ENCODE data around the gene NPLOC4. TPM values are rescaled to one million over a fixed set of nuclear protein-coding genes. Genes with fewer than 3 reads are reported as not detected.

Gene NPLOC4
- total and polyA plus RNA-seq, 9 of the 15 experiments (the other 6 are each of a cell fraction or from before 2014, with no cell fraction given), result 1.5 to 116 (median 64.5) TPM

- 0 out of 2 replicates have a peak, but pooled peaks have one; percentile 49 for TF ChIP-seq ZBTB33 (CRISPR knock-in tag; IDR thresholded peaks at IDR 0.05)
- no peak for TF ChIP-seq GABPA (tag; conservative IDR thresholded peaks at IDR 0.05; ENCODE audit: low read depth)
- TF ChIP-seq ZC3H11A (IDR thresholded peaks at IDR 0.05; ENCODE audit: low read depth, low read length), result no peak
Measured at GRCh38 chr17:81665205-81666091, 28.5 kb upstream of the NPLOC4 start (continued).

GRCh38 chr17:81664051-81664470 is 27.1 kb upstream of the NPLOC4 start:
- H3K27me3 ChIP-seq (ENCODE audit: control insufficient read depth in 2 of 2, insufficient read depth in 2 of 2, low read length in 2 of 2), result no peaks in the 10 kb centered on the region
- no TSS peak for BruUV-seq (replicated peaks)
- CTCF ChIA-PET (ENCODE audit: low intra/inter-chr PET ratio), result no interaction called here
- H3K36me3 ChIP-seq (ENCODE audit: control insufficient read depth, insufficient read depth, low read length), result peaks cover 32% of the 10 kb centered on the region
- intact Hi-C loops (cut with micrococcal nuclease) (no loop called here), in situ Hi-C loops (cut with MboI) (no loop called here)
- no peak overlapping the region for H3K4me2 ChIP-seq (ENCODE audit: insufficient read depth, low read length)
- no peaks in the 10 kb centered on the region for H4K20me1 ChIP-seq (replicated peaks; ENCODE audit: control insufficient read depth, insufficient read depth, low read length)
- H3K9me1 ChIP-seq (ENCODE audit: control insufficient read depth, insufficient read depth, low read length), result no peaks in the 10 kb centered on the region
- FAIRE-seq (no peak), ATAC-seq (no peak), DNase-seq (ENCODE audit: extremely low read depth in 1 of 4, low spot score in 3 of 4) (peak in 1 of 4 experiments; percentile 32)
- peaks cover 49% of the 10 kb centered on the region for H3K79me2 ChIP-seq (ENCODE audit: control insufficient read depth, insufficient read depth, low read length)
- H3K9ac ChIP-seq (ENCODE audit: insufficient read depth in 1 of 2, low read depth in 2 of 2, low read length in 2 of 2), result peak overlapping the region; percentile 36 to 80; a peak in 3 of 4 replicates
- POLR2A ChIA-PET, result interaction anchor here (0.6 to 2.3 kb wide), 6 partner anchors 9 to 38 kb away, joined by 3 to 8 read pairs (median 4); partner anchors contain the start of genes NPLOC4 and TSPAN10
- no peak overlapping the region for H2AFZ ChIP-seq (ENCODE audit: low read depth, low read length)
- H3K9me3 ChIP-seq (replicated peaks; ENCODE audit: control insufficient read depth, insufficient read depth, low read depth, low read length), result no peaks in the 10 kb centered on the region
- WGBS (ENCODE audit: insufficient coverage, low coverage, missing lambda C conversion rate), result 62% methylated on average over 5 of the region's 7 CpGs
- H3K4me3 ChIP-seq, result no peak overlapping the region
- peaks cover 36 to 61% of the 10 kb centered on the region in 2 experiments for H3K4me1 ChIP-seq (replicated peaks in 1 of 2; ENCODE audit: control insufficient read depth in 2 of 2, insufficient read depth in 2 of 2, low read length in 2 of 2)
- H3K27ac ChIP-seq (ENCODE audit: extremely low read depth, low read depth, low read length), result peak overlapping the region; percentile 75
- TF ChIP-seq RFX5 (IDR thresholded peaks at IDR 0.05; ENCODE audit: low read depth, low read length), result no peak
- TF ChIP-seq EGR1 (conservative IDR thresholded peaks at IDR 0.05), result peak; percentile 49
- TF ChIP-seq TFE3 (CRISPR knock-in tag; IDR thresholded peaks at IDR 0.05), result no peak
- 0 out of 2 replicates have a peak, but pooled peaks have one; percentile 25 for TF ChIP-seq FOXP4 (CRISPR knock-in tag; IDR thresholded peaks at IDR 0.05; ENCODE audit: borderline replicate concordance)
- 0 out of 2 replicates have a peak, but pooled peaks have one; percentile 26 for TF ChIP-seq ZFP91 (CRISPR knock-in tag; IDR thresholded peaks at IDR 0.05)
- no peak for TF ChIP-seq YBX1 (IDR thresholded peaks at IDR 0.05)

Data from K562 (cell line).